SK-N-SH (cell line): ENCODE results near the gene CPEB4. TPM values are rescaled to one million over a fixed set of nuclear protein-coding genes. Genes with fewer than 3 reads are reported as not detected.

Experiments
- CTCF ChIA-PET: fragments of 300-600, 350-600 bp; formaldehyde crosslinking; extraction: SDS; loops from one replicate; lab custom pipeline; 2021; lab: Yijun Ruan, JAX
- POLR2A ChIA-PET: fragments of 350-600 bp; sonication (Branson Sonifier 250); formaldehyde crosslinking; extraction: SDS; loops from one replicate; lab custom pipeline; 2020; ENCODE audit warnings: antibody characterized with exemption, inconsistent platforms; lab: Yijun Ruan, JAX
- DNase-seq: peaks from one replicate; pipeline ENCODE4 v3.0.0; 2012
- H2AFZ ChIP-seq: fragments of 200-600 bp; sonication (generic); 2 replicates; pipeline ENCODE4 v1.8.1; 2016; ENCODE audit warnings: antibody characterized with exemption, mild to moderate bottlenecking, low read depth
- H3F3A ChIP-seq: fragments of 200-600 bp; sonication (generic); replicated peaks from 2 replicates; pipeline ENCODE3; 2016; ENCODE audit warnings: antibody characterized with exemption, mild to moderate bottlenecking; ENCODE audit not compliant: insufficient read depth
- H3K27ac ChIP-seq, 2 experiments: fragments of 200-500 bp in 1 of 2; fragments of 200-600 bp in 1 of 2; sonication (Bioruptor generic) in 1 of 2; sonication (generic), shearing (Covaris generic) in 1 of 2; 2 replicates each; pipeline versions ENCODE4 v1.5.1 to v1.6.1; 2014 to 2016; ENCODE audit warnings: low read depth in 2 of 2, inconsistent platforms in 1 of 2, low read length in 1 of 2, mild to moderate bottlenecking in 1 of 2, mixed read lengths in 1 of 2
- H3K27me3 ChIP-seq: fragments of 200-600 bp; sonication (generic), shearing (Covaris generic); 2 replicates; pipeline ENCODE4 v1.6.1; 2016; ENCODE audit warnings: mixed run types; ENCODE audit not compliant: insufficient read depth
- H3K36me3 ChIP-seq, 2 experiments: fragments of 200-500 bp in 1 of 2; fragments of 200-600 bp in 1 of 2; sonication (Bioruptor generic) in 1 of 2; sonication (generic) in 1 of 2; replicated peaks in 1 of 2; 2 replicates each; pipeline versions ENCODE3 to v1.5.1; 2014 to 2016; ENCODE audit warnings: low read length in 1 of 2, mild to moderate bottlenecking in 1 of 2; ENCODE audit not compliant: insufficient read depth in 2 of 2, control insufficient read depth in 1 of 2
- H3K4me1 ChIP-seq, 2 experiments: fragments of 200-500 bp in 1 of 2; fragments of 200-600 bp in 1 of 2; sonication (Bioruptor generic) in 1 of 2; sonication (generic), shearing (Covaris generic) in 1 of 2; 2 replicates each; pipeline versions ENCODE4 v1.5.1 to v1.6.1; 2014 to 2016; ENCODE audit warnings: low read depth in 1 of 2, low read length in 1 of 2, mixed run types in 1 of 2; ENCODE audit not compliant: insufficient read depth in 2 of 2, control insufficient read depth in 1 of 2
- H3K4me2 ChIP-seq: fragments of 200-600 bp; sonication (generic), shearing (Covaris generic); 2 replicates; pipeline ENCODE4 v1.6.1; 2017; ENCODE audit warnings: mixed run types
- H3K4me3 ChIP-seq, 2 experiments: fragments of 200-500 bp in 1 of 2; fragments of 200-600 bp in 1 of 2; sonication (Bioruptor generic) in 1 of 2; sonication (generic), shearing (Covaris generic) in 1 of 2; 2 replicates each; pipeline versions ENCODE4 v1.5.1 to v1.8.1; 2014 to 2016; ENCODE audit warnings: low read depth in 2 of 2, inconsistent platforms in 1 of 2, low read length in 1 of 2, mild to moderate bottlenecking in 1 of 2, mixed read lengths in 1 of 2, moderate library complexity in 1 of 2
- H3K79me2 ChIP-seq: fragments of 200-600 bp; sonication (generic); 2 replicates; pipeline ENCODE4 v1.8.1; 2017; ENCODE audit warnings: mild to moderate bottlenecking; ENCODE audit not compliant: insufficient read depth
- H3K9ac ChIP-seq: fragments of 200-600 bp; sonication (generic); 2 replicates; pipeline ENCODE4 v1.6.1; 2017; ENCODE audit warnings: mixed run types
- H3K9me2 ChIP-seq: fragments of 200-600 bp; sonication (generic); 2 replicates; pipeline ENCODE4 v1.6.1; 2017; ENCODE audit warnings: mixed run types
- H3K9me3 ChIP-seq: fragments of 200-600 bp; sonication (generic); 2 replicates; pipeline ENCODE4 v1.6.1; 2017; ENCODE audit warnings: mixed run types, mild to moderate bottlenecking, moderate library complexity
- H4K20me1 ChIP-seq: fragments of 200-600 bp; sonication (generic); 2 replicates; pipeline ENCODE4 v1.6.1; 2017; ENCODE audit warnings: mild to moderate bottlenecking, mixed run types; ENCODE audit not compliant: insufficient read depth
- CHD2 ChIP-seq: fragments of 150-350 bp; IDR thresholded peaks from 2 replicates; pipeline ENCODE4 v1.6.1; 2018; ENCODE audit warnings: low read length; ENCODE audit not compliant: partially characterized antibody
- CTCF ChIP-seq: fragments of 200-600 bp; sonication (generic); IDR thresholded peaks from 2 replicates; pipeline ENCODE4 v1.6.1; 2017; ENCODE audit warnings: antibody characterized with exemption, mild to moderate bottlenecking, moderate library complexity
- EP300 ChIP-seq, 2 experiments: IDR thresholded peaks; 2 replicates each; pipeline versions ENCODE4 v1.4.0 to v1.6.1; 2012; ENCODE audit warnings: borderline replicate concordance in 1 of 2, low read depth in 1 of 2, low read length in 1 of 2
- EZH2phosphoT487 ChIP-seq: fragments of 200-600 bp; sonication (generic); IDR thresholded peaks from 2 replicates; pipeline ENCODE4 v1.6.1; 2017; ENCODE audit warnings: low read depth, mixed run types, mild to moderate bottlenecking, antibody characterized with exemption, moderate library complexity, borderline replicate concordance
- FOXM1 ChIP-seq: IDR thresholded peaks from 2 replicates; pipeline ENCODE4 v1.4.0; 2012; ENCODE audit warnings: low read depth, mild to moderate bottlenecking
- GATA2 ChIP-seq: sonication (generic); formaldehyde crosslinking; IDR thresholded peaks from 2 replicates; pipeline ENCODE4 v1.5.0; 2020; ENCODE audit warnings: mild to moderate bottlenecking, missing genetic modification reagents
- IRF3 ChIP-seq: fragments of 150-350 bp; IDR thresholded peaks from 2 replicates; pipeline ENCODE4 v1.6.1; 2016; ENCODE audit warnings: mild to moderate bottlenecking, low read depth, low read length
- JUND ChIP-seq: IDR thresholded peaks from 2 replicates; pipeline ENCODE4 v1.4.0; 2012
- MEF2A ChIP-seq: IDR thresholded peaks from 2 replicates; pipeline ENCODE4 v1.4.0; 2012; ENCODE audit warnings: low read depth, borderline replicate concordance
- MXI1 ChIP-seq: IDR thresholded peaks from 2 replicates; pipeline ENCODE4 v1.6.1; 2012; ENCODE audit warnings: mild to moderate bottlenecking, low read depth, low read length, improper control_type of control experiment
- RAD21 ChIP-seq: IDR thresholded peaks from 2 replicates; pipeline ENCODE4 v1.6.1; 2012; ENCODE audit warnings: mild to moderate bottlenecking, low read length
- RCOR1 ChIP-seq: fragments of 150-350 bp; IDR thresholded peaks from 2 replicates; pipeline ENCODE4 v1.6.1; 2017; ENCODE audit warnings: antibody characterized with exemption, low read length
- SIN3A ChIP-seq: IDR thresholded peaks from 2 replicates; pipeline ENCODE4 v1.6.1; 2012; ENCODE audit warnings: low read depth, mild to moderate bottlenecking, low read length, moderate library complexity, borderline replicate concordance
- SMC3 ChIP-seq: IDR thresholded peaks from 2 replicates; pipeline ENCODE4 v1.6.1; 2012; ENCODE audit warnings: low read depth, low read length, improper control_type of control experiment
- TCF12 ChIP-seq: IDR thresholded peaks from 2 replicates; pipeline ENCODE4 v1.4.0; 2012
- USF1 ChIP-seq: IDR thresholded peaks from 2 replicates; pipeline ENCODE4 v1.4.0; 2012; ENCODE audit warnings: low read depth, borderline replicate concordance
- USF2 ChIP-seq: fragments of 150-350 bp; IDR thresholded peaks from 2 replicates; pipeline ENCODE4 v1.6.1; 2017; ENCODE audit warnings: antibody characterized with exemption, low read length, low read depth, borderline replicate concordance
- WGBS: methylation state at CpG from one replicate; pipeline ENCODE4 v1.1.6; 2017; ENCODE audit warnings: low lambda C conversion rate; 5-methylcytosine and 5-hydroxymethylcytosine counted together
- polyA plus RNA-seq, 3 experiments: library from polyadenylated mRNA; depleted of rRNA; stranded (reverse); fragments of >200 nt; gene quantifications; 2 replicates each; pipeline ENCODE4 v1.2.3, GENCODE V29; 2012

Gene CPEB4
- polyA plus RNA-seq, 1 of the 3 experiments (the other 2 are of a cell fraction) = 6.8 TPM

GRCh38 chr5:173981185-173981761 lies 93.1 kb downstream of the CPEB4 start (continued):
- TF ChIP-seq IRF3 = no peak
- TF ChIP-seq MEF2A = no peak
- no peak for TF ChIP-seq GATA2 (CRISPR knock-in tag)
- no peak for TF ChIP-seq EZH2phosphoT487
- no peak for TF ChIP-seq FOXM1
- no peak for TF ChIP-seq CHD2
- TF ChIP-seq, all 33 proteins: peak for 0

- H3K4me2 ChIP-seq = no peak overlapping the region
- TF ChIP-seq RAD21 (peak; percentile 66), SMC3 (peak; percentile 43), CTCF (peak; percentile 35; the same call in 1 of the 2 replicates), EZH2phosphoT487 (no peak)
- ChIA-PET POLR2A (no interaction called here), CTCF (interaction anchor here (0.7 to 2.9 kb wide), 14 partner anchors 9 to 411 kb away, joined by 3 to 17 read pairs (median 3); no protein-coding TSS in a partner anchor)
- H4K20me1 ChIP-seq = no peaks in the 10 kb centered on the region
- H3K4me3 ChIP-seq = peak overlapping the region in 1 of 2 experiments; percentile 12; a peak in 1 of 4 replicates
- H3K9me3 ChIP-seq = no peaks in the 10 kb centered on the region
- H3K4me1 ChIP-seq = no peaks in the 10 kb centered on the region
- no peaks in the 10 kb centered on the region for H3K79me2 ChIP-seq
- H3K9ac ChIP-seq = no peak overlapping the region
- 15% methylated on average over 4 of the region's 4 CpGs for WGBS
- H3K36me3 ChIP-seq = no peaks in the 10 kb centered on the region
- H3K27ac ChIP-seq = no peak overlapping the region
- H3K9me2 ChIP-seq = no peaks in the 10 kb centered on the region
- H2AFZ ChIP-seq = no peak overlapping the region
- H3K27me3 ChIP-seq = peaks cover 15% of the 10 kb centered on the region; the same call in 1 of the 2 replicates
- no peaks in the 10 kb centered on the region for H3F3A ChIP-seq
- peak; percentile 46 for DNase-seq
Measured at GRCh38 chr5:173984218-173984617, 96.1 kb downstream of the CPEB4 start.

- WGBS = 84% methylated on average over 31 of the region's 51 CpGs
- Histone ChIP-seq H3K4me3 (no peak within 1 kb of the TSS), H3K9me3 (no peaks in the 10 kb centered on the region), H3K4me1 (no peaks in the 10 kb centered on the region), H3K27me3 (no peaks in the 10 kb centered on the region), H3K9me2 (no peaks in the 10 kb centered on the region), H3K36me3 (no peaks in the 10 kb centered on the region), H3K4me2 (no peak within 1 kb of the TSS), H2AFZ (no peak within 1 kb of the TSS), H3K27ac (no peak within 1 kb of the TSS), H3K79me2 (no peaks in the 10 kb centered on the region), H4K20me1 (no peaks in the 10 kb centered on the region), H3F3A (no peaks in the 10 kb centered on the region), H3K9ac (no peak within 1 kb of the TSS)
- ChIA-PET CTCF (interaction anchor here (0.6 to 1.5 kb wide), 3 partner anchors 329 to 373 kb away, joined by 3 to 6 read pairs (median 4); partner anchors contain the start of gene BOD1), POLR2A (no interaction called here)
- no peak for DNase-seq
- no peak for TF ChIP-seq MEF2A
- no peak for TF ChIP-seq SIN3A
- TF ChIP-seq USF1 = no peak
- no peak for TF ChIP-seq USF2
- no peak for TF ChIP-seq RCOR1
- no peak for TF ChIP-seq TCF12
- TF ChIP-seq FOXM1 = no peak
- TF ChIP-seq JUND = no peak
- no peak for TF ChIP-seq MXI1
- TF ChIP-seq RAD21 = no peak
- TF ChIP-seq EP300 (IDR thresholded peaks at IDR 0.05; ENCODE audit: borderline replicate concordance in 1 of 2, low read depth in 1 of 2, low read length in 1 of 2) = no peak
Measured at GRCh38 chr5:173988554-173989431, 100.6 kb downstream of the CPEB4 start, which contains the start of gene C5orf47. Gene C5orf47, plus strand, starts transcription at chr5:173989170. Its CDS starts 94 bp downstream, at chr5:173989264.
